ENCODE results near the gene DGKH. TPM values are rescaled to one million over a fixed set of nuclear protein-coding genes. Genes with fewer than 3 reads are reported as not detected.

DGKH gene
- total and polyA plus RNA-seq, 2 experiments from 2014 or later = 2.0 to 11.2 TPM

- H3K4me3 ChIP-seq = no peak overlapping the region
- no peak for TF ChIP-seq CTCF (IDR thresholded peaks at IDR 0.05; ENCODE audit: low read depth, low read length)
- no peaks in the 10 kb centered on the region for H3K36me3 ChIP-seq
- DNase-seq (ENCODE audit: low read depth in 1 of 2, low spot score in 1 of 2) = no peak
- no peaks in the 10 kb centered on the region for H3K9me3 ChIP-seq (ENCODE audit: low read depth)
- no peak overlapping the region for H3K27ac ChIP-seq
- H3K27me3 ChIP-seq = no peaks in the 10 kb centered on the region
- H3K4me1 ChIP-seq (ENCODE audit: low read depth) = no peaks in the 10 kb centered on the region
Observed at GRCh38 chr13:42232671-42233070, 184.2 kb downstream of the DGKH start.

DNA sequence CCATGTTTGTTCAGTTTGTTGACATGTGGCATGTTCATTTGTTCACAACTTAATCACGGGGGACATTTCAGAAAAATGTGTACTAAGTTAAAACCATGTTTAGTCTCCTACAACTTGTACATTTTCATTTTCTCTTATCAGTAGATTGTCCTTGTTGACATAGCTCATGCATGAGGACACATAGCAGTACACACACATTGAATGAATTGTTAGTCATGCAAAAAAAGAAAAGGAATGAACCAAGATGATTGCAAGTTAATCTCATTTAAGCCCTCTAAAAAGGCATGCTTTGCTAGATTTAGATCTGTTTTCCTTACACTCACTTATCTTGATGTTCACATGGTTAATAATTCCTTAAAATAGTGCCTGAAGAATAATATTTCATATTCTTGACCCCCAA lies 185.3 kb downstream of the DGKH start:
- no peak overlapping the region for H3K27ac ChIP-seq
- no peak for TF ChIP-seq CTCF (IDR thresholded peaks at IDR 0.05; ENCODE audit: low read depth, low read length)

GRCh38 chr13:42239161-42239560 lies 190.7 kb downstream of the DGKH start:
- no peak for TF ChIP-seq CTCF (IDR thresholded peaks at IDR 0.05; ENCODE audit: low read depth, low read length)
- Histone ChIP-seq H3K4me3 (no peak overlapping the region), H3K9me3 (ENCODE audit: low read depth) (no peaks in the 10 kb centered on the region), H3K4me1 (ENCODE audit: low read depth) (no peaks in the 10 kb centered on the region), H3K36me3 (no peaks in the 10 kb centered on the region), H3K27me3 (no peaks in the 10 kb centered on the region), H3K27ac (no peak overlapping the region)
- DNase-seq (ENCODE audit: low read depth in 1 of 2, low spot score in 1 of 2) = no peak

More for the DNA sequence above, 185.3 kb downstream of the DGKH start:
- no peaks in the 10 kb centered on the region for H3K4me1 ChIP-seq (ENCODE audit: low read depth)
- no peak for DNase-seq (ENCODE audit: low read depth in 1 of 2, low spot score in 1 of 2)
- no peaks in the 10 kb centered on the region for H3K9me3 ChIP-seq (ENCODE audit: low read depth)
- no peaks in the 10 kb centered on the region for H3K36me3 ChIP-seq
- no peaks in the 10 kb centered on the region for H3K27me3 ChIP-seq
- no peak overlapping the region for H3K4me3 ChIP-seq

DNA sequence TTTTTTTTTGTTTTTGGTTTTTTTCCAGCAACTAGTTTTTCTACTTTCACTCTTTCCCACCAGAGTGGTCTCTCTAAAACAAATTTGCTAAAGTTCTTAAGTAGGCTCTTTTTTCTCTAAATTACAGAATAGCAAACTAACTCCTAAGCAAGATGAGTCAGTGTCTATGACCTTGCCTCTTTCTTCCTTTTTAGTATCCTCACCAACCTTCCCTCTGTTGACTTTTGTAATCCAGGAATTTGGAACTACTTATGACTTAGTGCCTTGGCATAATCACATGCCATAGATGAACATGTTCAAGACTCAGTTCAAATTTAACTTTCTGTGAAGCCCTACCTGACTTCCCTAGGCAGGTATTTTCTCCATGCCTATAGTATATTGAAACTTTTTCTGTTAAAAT lies 191.2 kb downstream of the DGKH start:
- H3K36me3 ChIP-seq = no peaks in the 10 kb centered on the region
- no peak overlapping the region for H3K4me3 ChIP-seq
- DNase-seq (ENCODE audit: low read depth in 1 of 2, low spot score in 1 of 2) = no peak
- no peak for TF ChIP-seq CTCF (IDR thresholded peaks at IDR 0.05; ENCODE audit: low read depth, low read length)
- no peaks in the 10 kb centered on the region for H3K9me3 ChIP-seq (ENCODE audit: low read depth)
- no peak overlapping the region for H3K27ac ChIP-seq
- no peaks in the 10 kb centered on the region for H3K4me1 ChIP-seq (ENCODE audit: low read depth)
- no peaks in the 10 kb centered on the region for H3K27me3 ChIP-seq

DNA sequence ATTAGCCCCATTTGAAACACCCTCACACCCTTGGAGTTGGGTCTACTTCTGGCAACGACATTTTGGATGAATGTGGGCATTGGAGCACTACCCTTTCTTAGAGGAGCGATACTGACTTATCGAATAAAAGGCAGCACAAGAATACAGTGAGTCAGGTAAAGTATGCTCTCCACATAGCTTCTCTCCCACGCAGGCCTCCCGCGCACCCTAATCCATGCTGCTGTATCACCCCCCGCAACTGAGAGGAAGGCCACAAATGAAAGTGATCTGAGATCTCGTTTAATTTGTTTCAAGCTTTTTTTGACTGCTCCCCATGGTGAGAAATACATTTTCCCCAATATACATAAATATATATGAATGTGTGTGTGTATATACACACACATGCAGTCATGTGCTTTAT lies 198.1 kb downstream of the DGKH start:
- TF ChIP-seq CTCF (IDR thresholded peaks at IDR 0.05; ENCODE audit: low read depth, low read length) = no peak
- H3K9me3 ChIP-seq (ENCODE audit: low read depth) = no peaks in the 10 kb centered on the region
- no peaks in the 10 kb centered on the region for H3K27me3 ChIP-seq
- no peak overlapping the region for H3K4me3 ChIP-seq
- H3K36me3 ChIP-seq = no peaks in the 10 kb centered on the region
- H3K4me1 ChIP-seq (ENCODE audit: low read depth) = no peaks in the 10 kb centered on the region
- no peak for DNase-seq (ENCODE audit: low read depth in 1 of 2, low spot score in 1 of 2)
- H3K27ac ChIP-seq = no peak overlapping the region

GRCh38 chr13:42247883-42248282 lies 199.4 kb downstream of the DGKH start:
- H3K4me3 ChIP-seq = no peak overlapping the region
- no peaks in the 10 kb centered on the region for H3K4me1 ChIP-seq (ENCODE audit: low read depth)

More at GRCh38 chr13:42247883-42248282, 199.4 kb downstream of the DGKH start:
- Histone ChIP-seq H3K27me3 (no peaks in the 10 kb centered on the region), H3K27ac (no peak overlapping the region), H3K36me3 (no peaks in the 10 kb centered on the region), H3K9me3 (ENCODE audit: low read depth) (no peaks in the 10 kb centered on the region)
- DNase-seq (ENCODE audit: low read depth in 1 of 2, low spot score in 1 of 2) = no peak
- TF ChIP-seq CTCF (IDR thresholded peaks at IDR 0.05; ENCODE audit: low read depth, low read length) = no peak
